SK-N-SH (cell line): ENCODE data around the gene DGCR8. TPM values are rescaled to one million over a fixed set of nuclear protein-coding genes. Genes with fewer than 3 reads are reported as not detected.

Experiments
- CTCF ChIA-PET: fragments of 300-600, 350-600 bp; formaldehyde crosslinking; extraction: SDS; loops from one replicate; lab custom pipeline; 2021; lab: Yijun Ruan, JAX
- POLR2A ChIA-PET: fragments of 350-600 bp; sonication (Branson Sonifier 250); formaldehyde crosslinking; extraction: SDS; loops from one replicate; lab custom pipeline; 2020; ENCODE audit warnings: antibody characterized with exemption, inconsistent platforms; lab: Yijun Ruan, JAX
- DNase-seq: peaks from one replicate; pipeline ENCODE4 v3.0.0; 2012
- H2AFZ ChIP-seq: fragments of 200-600 bp; sonication (generic); 2 replicates; pipeline ENCODE4 v1.8.1; 2016; ENCODE audit warnings: antibody characterized with exemption, mild to moderate bottlenecking, low read depth
- H3F3A ChIP-seq: fragments of 200-600 bp; sonication (generic); replicated peaks from 2 replicates; pipeline ENCODE3; 2016; ENCODE audit warnings: antibody characterized with exemption, mild to moderate bottlenecking; ENCODE audit not compliant: insufficient read depth
- H3K27ac ChIP-seq, 2 experiments: fragments of 200-500 bp in 1 of 2; fragments of 200-600 bp in 1 of 2; sonication (Bioruptor generic) in 1 of 2; sonication (generic), shearing (Covaris generic) in 1 of 2; 2 replicates each; pipeline versions ENCODE4 v1.5.1 to v1.6.1; 2014 to 2016; ENCODE audit warnings: low read depth in 2 of 2, inconsistent platforms in 1 of 2, low read length in 1 of 2, mild to moderate bottlenecking in 1 of 2, mixed read lengths in 1 of 2
- H3K27me3 ChIP-seq: fragments of 200-600 bp; sonication (generic), shearing (Covaris generic); 2 replicates; pipeline ENCODE4 v1.6.1; 2016; ENCODE audit warnings: mixed run types; ENCODE audit not compliant: insufficient read depth
- H3K36me3 ChIP-seq, 2 experiments: fragments of 200-500 bp in 1 of 2; fragments of 200-600 bp in 1 of 2; sonication (Bioruptor generic) in 1 of 2; sonication (generic) in 1 of 2; replicated peaks in 1 of 2; 2 replicates each; pipeline versions ENCODE3 to v1.5.1; 2014 to 2016; ENCODE audit warnings: low read length in 1 of 2, mild to moderate bottlenecking in 1 of 2; ENCODE audit not compliant: insufficient read depth in 2 of 2, control insufficient read depth in 1 of 2
- H3K4me1 ChIP-seq, 2 experiments: fragments of 200-500 bp in 1 of 2; fragments of 200-600 bp in 1 of 2; sonication (Bioruptor generic) in 1 of 2; sonication (generic), shearing (Covaris generic) in 1 of 2; 2 replicates each; pipeline versions ENCODE4 v1.5.1 to v1.6.1; 2014 to 2016; ENCODE audit warnings: low read depth in 1 of 2, low read length in 1 of 2, mixed run types in 1 of 2; ENCODE audit not compliant: insufficient read depth in 2 of 2, control insufficient read depth in 1 of 2
- H3K4me2 ChIP-seq: fragments of 200-600 bp; sonication (generic), shearing (Covaris generic); 2 replicates; pipeline ENCODE4 v1.6.1; 2017; ENCODE audit warnings: mixed run types
- H3K4me3 ChIP-seq, 2 experiments: fragments of 200-500 bp in 1 of 2; fragments of 200-600 bp in 1 of 2; sonication (Bioruptor generic) in 1 of 2; sonication (generic), shearing (Covaris generic) in 1 of 2; 2 replicates each; pipeline versions ENCODE4 v1.5.1 to v1.8.1; 2014 to 2016; ENCODE audit warnings: low read depth in 2 of 2, inconsistent platforms in 1 of 2, low read length in 1 of 2, mild to moderate bottlenecking in 1 of 2, mixed read lengths in 1 of 2, moderate library complexity in 1 of 2
- H3K79me2 ChIP-seq: fragments of 200-600 bp; sonication (generic); 2 replicates; pipeline ENCODE4 v1.8.1; 2017; ENCODE audit warnings: mild to moderate bottlenecking; ENCODE audit not compliant: insufficient read depth
- H3K9ac ChIP-seq: fragments of 200-600 bp; sonication (generic); 2 replicates; pipeline ENCODE4 v1.6.1; 2017; ENCODE audit warnings: mixed run types
- H3K9me2 ChIP-seq: fragments of 200-600 bp; sonication (generic); 2 replicates; pipeline ENCODE4 v1.6.1; 2017; ENCODE audit warnings: mixed run types
- H3K9me3 ChIP-seq: fragments of 200-600 bp; sonication (generic); 2 replicates; pipeline ENCODE4 v1.6.1; 2017; ENCODE audit warnings: mixed run types, mild to moderate bottlenecking, moderate library complexity
- H4K20me1 ChIP-seq: fragments of 200-600 bp; sonication (generic); 2 replicates; pipeline ENCODE4 v1.6.1; 2017; ENCODE audit warnings: mild to moderate bottlenecking, mixed run types; ENCODE audit not compliant: insufficient read depth
- CHD2 ChIP-seq: fragments of 150-350 bp; IDR thresholded peaks from 2 replicates; pipeline ENCODE4 v1.6.1; 2018; ENCODE audit warnings: low read length; ENCODE audit not compliant: partially characterized antibody
- ELF1 ChIP-seq: IDR thresholded peaks from 2 replicates; pipeline ENCODE4 v1.4.0; 2012
- EZH2phosphoT487 ChIP-seq: fragments of 200-600 bp; sonication (generic); IDR thresholded peaks from 2 replicates; pipeline ENCODE4 v1.6.1; 2017; ENCODE audit warnings: low read depth, mixed run types, mild to moderate bottlenecking, antibody characterized with exemption, moderate library complexity, borderline replicate concordance
- FOSL2 ChIP-seq: IDR thresholded peaks from 2 replicates; pipeline ENCODE4 v1.4.0; 2012; ENCODE audit warnings: low read depth, mild to moderate bottlenecking, moderate library complexity, borderline replicate concordance
- FOXM1 ChIP-seq: IDR thresholded peaks from 2 replicates; pipeline ENCODE4 v1.4.0; 2012; ENCODE audit warnings: low read depth, mild to moderate bottlenecking
- IRF3 ChIP-seq: fragments of 150-350 bp; IDR thresholded peaks from 2 replicates; pipeline ENCODE4 v1.6.1; 2016; ENCODE audit warnings: mild to moderate bottlenecking, low read depth, low read length
- JUND ChIP-seq: IDR thresholded peaks from 2 replicates; pipeline ENCODE4 v1.4.0; 2012
- MEF2A ChIP-seq: IDR thresholded peaks from 2 replicates; pipeline ENCODE4 v1.4.0; 2012; ENCODE audit warnings: low read depth, borderline replicate concordance
- NFIC ChIP-seq: IDR thresholded peaks from 2 replicates; pipeline ENCODE4 v1.4.0; 2012; ENCODE audit warnings: borderline replicate concordance
- NRF1 ChIP-seq: IDR thresholded peaks from 2 replicates; pipeline ENCODE4 v1.6.1; 2012; ENCODE audit warnings: low read depth, mild to moderate bottlenecking, low read length
- POLR2AphosphoS5 ChIP-seq: IDR thresholded peaks from 2 replicates; pipeline ENCODE4 v1.6.1; 2012; ENCODE audit warnings: low read depth, low read length
- REST ChIP-seq: IDR thresholded peaks from 2 replicates; pipeline ENCODE4 v1.6.1; 2012; ENCODE audit warnings: mild to moderate bottlenecking, low read depth, low read length, moderate library complexity
- TCF12 ChIP-seq: IDR thresholded peaks from 2 replicates; pipeline ENCODE4 v1.4.0; 2012
- USF1 ChIP-seq: IDR thresholded peaks from 2 replicates; pipeline ENCODE4 v1.4.0; 2012; ENCODE audit warnings: low read depth, borderline replicate concordance
- USF2 ChIP-seq: fragments of 150-350 bp; IDR thresholded peaks from 2 replicates; pipeline ENCODE4 v1.6.1; 2017; ENCODE audit warnings: antibody characterized with exemption, low read length, low read depth, borderline replicate concordance
- WGBS: methylation state at CpG from one replicate; pipeline ENCODE4 v1.1.6; 2017; ENCODE audit warnings: low lambda C conversion rate; 5-methylcytosine and 5-hydroxymethylcytosine counted together
- polyA plus RNA-seq, 3 experiments: library from polyadenylated mRNA; depleted of rRNA; stranded (reverse); fragments of >200 nt; gene quantifications; 2 replicates each; pipeline ENCODE4 v1.2.3, GENCODE V29; 2012

The DGCR8 gene
- polyA plus RNA-seq, 1 of the 3 experiments (the other 2 are of a cell fraction): 26.5 TPM

- CTCF ChIA-PET: no interaction called here
- H3K36me3 ChIP-seq: peaks cover 76 to 77% of the 10 kb centered on the region in 2 experiments
Measured at GRCh38 chr22:20099099-20099711, 19.2 kb downstream of the DGCR8 start.

GRCh38 chr22:20101638-20102037 is 21.6 kb downstream of the DGCR8 start:
- no peaks in the 10 kb centered on the region for H3K9me2 ChIP-seq
- no peaks in the 10 kb centered on the region; a peak in 1 of 4 replicates for H3K4me1 ChIP-seq
- TF ChIP-seq USF1: no peak
- TF ChIP-seq NFIC: no peak
- no peak for TF ChIP-seq USF2
- TF ChIP-seq EZH2phosphoT487: no peak
- no peak for TF ChIP-seq FOXM1
- no peak for TF ChIP-seq IRF3
- no peak for TF ChIP-seq JUND
- TF ChIP-seq NRF1: no peak
- no peak overlapping the region for H3K9ac ChIP-seq
- peaks cover 82% of the 10 kb centered on the region for H3K79me2 ChIP-seq
- H3K36me3 ChIP-seq: peaks cover 52 to 80% of the 10 kb centered on the region in 2 experiments
- H4K20me1 ChIP-seq: peaks cover 18% of the 10 kb centered on the region; the same call in 1 of the 2 replicates
- peaks cover 10% of the 10 kb centered on the region for H3F3A ChIP-seq
- WGBS: 94% methylated on average over 8 of the region's 8 CpGs
- no peak overlapping the region for H3K27ac ChIP-seq
- H3K9me3 ChIP-seq: no peaks in the 10 kb centered on the region
- no peak overlapping the region for H3K4me3 ChIP-seq
- H3K4me2 ChIP-seq: no peak overlapping the region
- ChIA-PET POLR2A (interaction anchor here (0.7 kb wide), 1 partner anchor 9 kb away, joined by 3 read pairs; no protein-coding TSS in a partner anchor), CTCF (interaction anchor here (1.0 to 2.2 kb wide), 3 partner anchors 8 to 81 kb away, joined by 3 to 10 read pairs (median 6); partner anchors contain the start of gene TANGO2)
- no peak overlapping the region for H2AFZ ChIP-seq
- H3K27me3 ChIP-seq: no peaks in the 10 kb centered on the region
- DNase-seq: no peak

More at GRCh38 chr22:20099099-20099711, 19.2 kb downstream of the DGCR8 start:
- Histone ChIP-seq H3F3A (peaks cover 16% of the 10 kb centered on the region), H3K79me2 (peaks cover 92% of the 10 kb centered on the region), H3K9me3 (no peaks in the 10 kb centered on the region), H3K27me3 (no peaks in the 10 kb centered on the region), H2AFZ (no peak overlapping the region), H3K27ac (no peak overlapping the region), H3K9ac (no peak overlapping the region), H3K4me3 (no peak overlapping the region), H3K4me1 (no peaks in the 10 kb centered on the region), H3K9me2 (no peaks in the 10 kb centered on the region), H3K4me2 (no peak overlapping the region), H4K20me1 (peaks cover 7% of the 10 kb centered on the region; the same call in 1 of the 2 replicates)
- TF ChIP-seq JUND: no peak
- TF ChIP-seq REST: no peak
- no peak for TF ChIP-seq USF1
- TF ChIP-seq MEF2A: no peak
- no peak for TF ChIP-seq POLR2AphosphoS5
- TF ChIP-seq CHD2: no peak
- TF ChIP-seq FOSL2: no peak
- TF ChIP-seq ELF1: no peak
- no peak for TF ChIP-seq TCF12
- 100% methylated on average over 4 of the region's 6 CpGs for WGBS
- POLR2A ChIA-PET: no interaction called here
- DNase-seq: no peak
